ENCODE measurements around the gene CAMKK2. TPM values are rescaled to one million over a fixed set of nuclear protein-coding genes. Genes with fewer than 3 reads are reported as not detected.
"Not testable (repeated sequence)": the region's sequence is repeated elsewhere in the genome, so short reads cannot be mapped to it uniquely, and the experiment has no call there.

CAMKK2 gene
- total RNA-seq, 2 experiments from 2014 or later, result 27.0 to 29.2 TPM

DNA sequence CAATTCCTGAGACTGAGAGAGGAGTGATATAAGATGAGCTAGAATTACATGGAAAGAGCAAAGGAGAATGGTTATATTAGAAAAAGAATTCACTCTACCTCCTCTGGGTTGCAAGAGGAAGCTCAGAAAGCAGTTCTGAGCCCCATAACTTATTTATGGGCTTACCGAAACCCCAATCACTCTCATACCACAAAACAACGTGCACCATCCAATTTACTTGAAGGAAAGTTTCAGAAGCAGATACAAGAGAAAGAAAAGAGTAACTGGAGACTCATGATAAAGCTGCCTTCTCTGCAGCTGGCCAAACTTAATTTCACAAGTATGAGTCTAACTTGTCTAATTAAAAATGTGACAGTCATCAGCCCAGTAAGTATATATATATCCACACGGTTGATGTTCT lies 27.4 kb upstream of the CAMKK2 start:
- Mint-ChIP-seq H3K36me3 (peaks cover 30% of the 10 kb centered on the region), H3K27ac (no peak overlapping the region), H3K4me1 (peaks cover 9% of the 10 kb centered on the region), H3K27me3 (no peaks in the 10 kb centered on the region), H3K9me3 (no peaks in the 10 kb centered on the region), H3K4me3 (no peak overlapping the region)
- POLR2A ChIA-PET, result interaction anchor here (0.6 kb wide), 1 partner anchor 60 kb away, joined by 6 read pairs; no protein-coding TSS in a partner anchor
- ATAC-seq (ENCODE audit: low read depth) (no peak), DNase-seq (no peak)

DNA sequence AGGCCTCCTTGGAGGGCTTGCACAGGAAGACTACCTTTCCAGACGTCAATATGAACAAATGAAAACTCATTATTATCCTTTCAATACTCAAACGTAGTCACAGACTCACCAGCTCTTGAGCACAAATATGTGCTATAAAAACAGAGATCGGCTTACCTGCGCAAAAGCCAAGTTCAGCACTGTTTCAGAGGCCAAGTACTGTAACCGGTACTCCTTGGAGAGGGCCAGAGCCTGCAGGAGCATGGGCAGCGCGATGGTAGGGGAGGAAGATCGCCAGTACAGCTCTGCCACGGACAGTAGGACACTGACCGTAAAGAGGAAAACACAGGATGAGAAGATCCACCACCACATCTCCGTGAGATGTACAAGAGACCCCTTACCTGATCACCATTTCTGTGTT lies 21.6 kb upstream of the CAMKK2 start:
- Mint-ChIP-seq H3K27ac (peak overlapping the region; percentile 3), H3K27me3 (no peaks in the 10 kb centered on the region)
- POLR2A ChIA-PET, result interaction anchor here (0.6 to 1.1 kb wide), 2 partner anchors 10 to 109 kb away, joined by 3 to 5 read pairs; no protein-coding TSS in a partner anchor

DNA sequence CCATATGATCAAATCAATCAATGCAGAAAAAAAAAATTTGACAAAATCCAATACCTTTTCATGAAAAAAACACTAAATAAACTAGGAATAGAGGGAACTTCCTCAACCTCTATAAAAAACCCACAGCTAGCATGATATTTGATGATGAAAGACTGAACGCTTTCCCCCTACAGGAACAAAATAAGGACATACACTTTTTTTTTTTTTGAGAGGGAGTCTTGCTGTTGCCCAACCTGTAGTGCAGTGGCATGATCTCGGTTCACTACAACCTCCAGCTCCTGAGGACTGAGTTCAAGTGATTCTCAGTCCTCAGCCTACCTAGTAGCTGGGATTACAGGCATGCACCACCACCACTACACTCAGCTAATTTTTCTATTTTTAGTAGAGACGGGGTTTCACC lies 17.9 kb upstream of the CAMKK2 start:
- peaks cover 44% of the 10 kb centered on the region for H3K36me3 Mint-ChIP-seq

More for the DNA sequence above, 21.6 kb upstream of the CAMKK2 start:
- Mint-ChIP-seq H3K4me3 (no peak overlapping the region), H3K4me1 (peaks cover 8% of the 10 kb centered on the region), H3K9me3 (no peaks in the 10 kb centered on the region), H3K36me3 (peaks cover 31% of the 10 kb centered on the region)
- DNase-seq, result no peak
- no peak for ATAC-seq (ENCODE audit: low read depth)

DNA sequence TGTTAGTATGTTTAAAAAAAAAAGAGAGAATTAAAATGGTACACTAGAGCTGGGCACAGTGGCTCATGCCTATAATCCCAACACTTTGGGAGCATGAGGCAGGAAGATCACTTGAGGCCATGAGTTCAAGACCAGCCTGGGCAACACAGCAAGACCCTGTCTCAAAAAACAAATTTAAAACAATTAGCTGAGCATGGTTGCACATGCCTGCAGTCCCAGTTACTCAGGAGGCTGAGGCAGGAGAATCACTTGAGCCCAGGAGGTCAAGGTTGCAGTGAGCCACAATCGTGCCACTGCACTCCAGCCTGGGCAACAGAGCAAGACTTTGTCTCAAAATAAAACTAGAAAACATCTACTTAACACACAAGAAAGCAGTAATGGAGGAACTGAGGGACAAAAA lies 13.7 kb upstream of the CAMKK2 start:
- H3K4me3 Mint-ChIP-seq; POLR2A ChIA-PET; H3K9me3 Mint-ChIP-seq; H3K27ac Mint-ChIP-seq; H3K27me3 Mint-ChIP-seq; ATAC-seq (ENCODE audit: low read depth); DNase-seq: not testable (repeated sequence)
- peaks cover 32% of the 10 kb centered on the region for H3K36me3 Mint-ChIP-seq
- H3K4me1 Mint-ChIP-seq, result peaks cover 11% of the 10 kb centered on the region

More for the DNA sequence above, 17.9 kb upstream of the CAMKK2 start:
- ATAC-seq (ENCODE audit: low read depth), result no peak
- POLR2A ChIA-PET, result interaction anchor here (0.8 kb wide), 1 partner anchor 76 kb away, joined by 4 read pairs; no protein-coding TSS in a partner anchor
- Mint-ChIP-seq H3K27ac (peak overlapping the region; percentile 73), H3K4me1 (peaks cover 11% of the 10 kb centered on the region), H3K4me3 (no peak overlapping the region), H3K27me3 (no peaks in the 10 kb centered on the region), H3K9me3 (no peaks in the 10 kb centered on the region)
- DNase-seq, result no peak

DNA sequence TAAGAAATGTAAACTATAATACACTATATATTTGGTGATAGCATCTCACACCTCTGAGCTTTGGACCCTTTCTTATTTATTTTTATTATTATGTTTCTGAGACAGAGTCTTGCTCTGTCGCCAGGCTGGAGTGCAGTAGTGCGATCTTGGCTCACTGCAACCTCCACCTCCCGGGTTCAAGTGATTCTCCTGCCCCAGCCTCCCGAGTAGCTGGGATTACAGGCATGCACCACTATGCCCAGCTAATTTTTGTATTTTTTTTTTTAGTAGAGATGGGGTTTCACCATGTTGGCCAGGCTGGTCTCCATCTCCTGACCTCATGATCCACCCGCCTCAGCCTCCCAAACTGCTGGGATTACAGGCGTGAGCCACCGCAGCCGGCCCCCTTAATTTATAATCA lies 10.9 kb upstream of the CAMKK2 start:
- H3K4me1 Mint-ChIP-seq; H3K27me3 Mint-ChIP-seq; POLR2A ChIA-PET; DNase-seq; H3K4me3 Mint-ChIP-seq; H3K9me3 Mint-ChIP-seq; H3K27ac Mint-ChIP-seq; ATAC-seq (ENCODE audit: low read depth): not testable (repeated sequence)
- H3K36me3 Mint-ChIP-seq, result peaks cover 15% of the 10 kb centered on the region

DNA sequence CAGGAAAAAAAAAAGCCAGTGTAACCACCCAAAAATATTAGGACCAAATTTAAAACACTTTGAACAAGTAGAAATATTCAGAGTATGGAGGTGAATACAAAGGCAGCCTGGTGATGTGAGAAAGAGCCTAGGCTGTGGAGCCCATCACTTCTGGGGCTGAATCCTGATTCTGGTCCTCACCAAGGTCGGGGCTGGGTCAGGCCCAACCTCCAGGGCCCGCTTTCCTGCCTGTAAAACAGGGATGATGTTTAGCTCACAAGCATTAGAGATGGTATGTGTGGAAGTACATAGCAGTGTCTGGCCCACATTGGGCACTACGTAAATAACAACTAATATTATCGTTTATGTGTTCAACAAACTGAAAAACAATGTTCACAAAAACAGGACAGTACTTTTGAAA lies 7.8 kb upstream of the CAMKK2 start:
- Mint-ChIP-seq H3K36me3 (peaks cover 3% of the 10 kb centered on the region), H3K9me3 (no peaks in the 10 kb centered on the region), H3K27me3 (no peaks in the 10 kb centered on the region), H3K4me1 (peaks cover 1% of the 10 kb centered on the region), H3K4me3 (no peak overlapping the region), H3K27ac (no peak overlapping the region)
- DNase-seq (no peak), ATAC-seq (ENCODE audit: low read depth) (no peak)
- POLR2A ChIA-PET, result no interaction called here

DNA sequence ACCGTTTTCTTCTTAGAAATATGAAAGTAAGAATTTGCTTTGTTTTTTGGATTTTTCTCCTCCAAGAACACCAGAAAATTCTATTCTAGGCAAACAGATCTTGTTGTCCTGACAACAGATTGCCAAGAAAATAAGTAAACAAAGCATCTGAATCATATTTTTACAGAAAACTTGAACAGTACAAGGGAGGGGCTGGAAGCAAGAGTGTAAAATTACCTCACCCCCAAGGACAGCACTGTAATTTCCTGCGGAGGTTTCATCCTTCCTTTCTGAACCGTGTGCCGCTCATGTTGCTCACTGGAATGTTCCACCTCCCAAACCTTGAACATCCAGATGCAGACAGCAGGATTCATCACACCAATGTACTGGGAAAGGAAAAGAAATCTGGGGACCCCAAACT lies 5.4 kb upstream of the CAMKK2 start:
- POLR2A ChIA-PET, result no interaction called here
- no peak for ATAC-seq (ENCODE audit: low read depth)
- H3K36me3 Mint-ChIP-seq, result no peaks in the 10 kb centered on the region

DNA sequence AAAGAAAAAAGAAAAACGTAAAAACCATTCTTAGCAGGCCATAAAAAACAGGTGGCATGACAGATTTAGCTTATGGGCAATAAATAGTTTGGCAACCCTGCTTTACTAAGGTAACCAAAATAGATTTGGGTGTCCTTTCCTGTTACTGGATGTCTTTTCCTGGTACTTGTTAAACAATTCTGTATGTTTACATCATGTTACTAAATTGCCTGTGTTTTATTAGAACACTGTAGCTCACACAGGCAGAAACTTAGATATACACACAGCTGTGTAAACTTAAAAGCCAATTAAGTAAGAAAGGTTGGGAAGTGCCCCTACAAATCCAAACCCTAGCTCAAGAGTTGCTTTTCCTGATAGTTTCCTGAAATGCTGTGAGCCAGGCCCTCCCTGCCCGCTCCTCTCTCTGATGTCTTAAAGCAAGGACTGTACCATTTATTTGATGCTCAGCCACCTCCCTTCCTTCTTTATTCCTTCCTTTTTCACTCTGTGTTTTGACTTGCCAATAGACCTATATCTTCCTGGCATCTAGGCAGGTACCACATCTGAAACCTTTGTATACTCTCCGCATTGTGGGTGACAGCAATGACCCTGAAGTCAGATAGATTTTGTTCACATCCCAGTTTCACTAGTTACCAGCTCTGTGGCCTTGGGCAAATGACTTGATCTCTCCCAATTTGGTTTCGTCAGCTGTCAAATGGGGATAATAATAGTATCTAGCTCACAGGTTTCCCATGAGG lies 3.7 kb upstream of the CAMKK2 start:
- peaks cover 9% of the 10 kb centered on the region for H3K4me1 Mint-ChIP-seq
- POLR2A ChIA-PET, result interaction anchor here (0.5 to 1.6 kb wide), 2 partner anchors 60 to 323 kb away, joined by 3 to 4 read pairs; no protein-coding TSS in a partner anchor
- DNase-seq (no peak), ATAC-seq (ENCODE audit: low read depth) (no peak)
- H3K27ac Mint-ChIP-seq, result no peak overlapping the region
- no peaks in the 10 kb centered on the region for H3K36me3 Mint-ChIP-seq
- no peaks in the 10 kb centered on the region for H3K9me3 Mint-ChIP-seq
- H3K4me3 Mint-ChIP-seq, result no peak overlapping the region
- H3K27me3 Mint-ChIP-seq, result peaks cover 2% of the 10 kb centered on the region

More for the DNA sequence above, 5.4 kb upstream of the CAMKK2 start:
- peaks cover 6% of the 10 kb centered on the region for H3K4me1 Mint-ChIP-seq
- H3K27ac Mint-ChIP-seq, result no peak overlapping the region
- H3K4me3 Mint-ChIP-seq, result no peak overlapping the region
- peaks cover 2% of the 10 kb centered on the region for H3K27me3 Mint-ChIP-seq
- no peaks in the 10 kb centered on the region for H3K9me3 Mint-ChIP-seq
- no peak for DNase-seq

DNA sequence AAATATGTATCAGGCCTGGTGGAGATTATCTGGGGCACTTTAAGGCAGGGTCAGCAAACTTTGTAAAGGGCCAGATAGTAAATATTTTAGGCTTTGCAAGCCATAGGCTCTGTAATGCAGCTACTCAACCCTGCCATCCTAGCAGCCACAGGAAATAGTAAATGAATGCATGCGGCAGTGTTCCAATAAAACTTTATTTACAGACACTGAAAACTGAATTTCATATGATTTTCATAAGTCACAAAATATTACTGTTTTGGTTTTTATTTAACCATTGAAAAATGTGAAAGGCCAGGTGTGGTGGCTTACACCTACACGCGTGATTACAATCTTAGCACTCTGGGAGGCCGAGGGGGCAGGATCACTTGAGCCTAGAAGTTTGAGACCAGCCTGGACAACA lies 3.2 kb upstream of the CAMKK2 start:
- DNase-seq (no peak), ATAC-seq (ENCODE audit: low read depth) (no peak)
- no peak overlapping the region for H3K27ac Mint-ChIP-seq
- no peak overlapping the region for H3K4me3 Mint-ChIP-seq
- no peaks in the 10 kb centered on the region for H3K36me3 Mint-ChIP-seq
- POLR2A ChIA-PET, result interaction anchor here (1.6 kb wide), 1 partner anchor 59 kb away, joined by 3 read pairs; no protein-coding TSS in a partner anchor
- H3K4me1 Mint-ChIP-seq, result peaks cover 11% of the 10 kb centered on the region
- no peaks in the 10 kb centered on the region for H3K9me3 Mint-ChIP-seq
- peaks cover 2% of the 10 kb centered on the region for H3K27me3 Mint-ChIP-seq

DNA sequence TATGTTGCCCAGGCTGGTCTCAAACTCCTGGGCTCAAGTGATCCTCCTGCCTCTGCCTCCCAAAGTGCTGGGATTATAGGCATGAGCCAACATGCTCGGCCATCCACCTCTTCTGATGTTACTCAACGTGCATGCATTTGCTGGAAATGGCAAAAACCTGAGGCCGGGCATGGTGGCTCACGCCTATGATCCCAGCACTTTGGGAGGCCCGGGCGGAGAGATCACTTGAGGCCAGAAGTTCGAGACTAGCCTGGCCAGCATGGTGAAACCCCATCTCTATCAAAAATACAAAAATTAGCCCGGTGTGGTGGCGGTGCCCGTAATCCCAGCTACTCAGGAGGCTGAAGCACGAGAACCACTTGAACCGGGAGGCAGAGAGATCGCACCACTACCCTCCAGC lies 1.9 kb upstream of the CAMKK2 start:
- DNase-seq; H3K27me3 Mint-ChIP-seq; POLR2A ChIA-PET; H3K36me3 Mint-ChIP-seq; ATAC-seq (ENCODE audit: low read depth); H3K27ac Mint-ChIP-seq; H3K9me3 Mint-ChIP-seq: not testable (repeated sequence)
- H3K4me3 Mint-ChIP-seq, result peak overlapping the region; percentile 37
- peaks cover 13% of the 10 kb centered on the region for H3K4me1 Mint-ChIP-seq

DNA sequence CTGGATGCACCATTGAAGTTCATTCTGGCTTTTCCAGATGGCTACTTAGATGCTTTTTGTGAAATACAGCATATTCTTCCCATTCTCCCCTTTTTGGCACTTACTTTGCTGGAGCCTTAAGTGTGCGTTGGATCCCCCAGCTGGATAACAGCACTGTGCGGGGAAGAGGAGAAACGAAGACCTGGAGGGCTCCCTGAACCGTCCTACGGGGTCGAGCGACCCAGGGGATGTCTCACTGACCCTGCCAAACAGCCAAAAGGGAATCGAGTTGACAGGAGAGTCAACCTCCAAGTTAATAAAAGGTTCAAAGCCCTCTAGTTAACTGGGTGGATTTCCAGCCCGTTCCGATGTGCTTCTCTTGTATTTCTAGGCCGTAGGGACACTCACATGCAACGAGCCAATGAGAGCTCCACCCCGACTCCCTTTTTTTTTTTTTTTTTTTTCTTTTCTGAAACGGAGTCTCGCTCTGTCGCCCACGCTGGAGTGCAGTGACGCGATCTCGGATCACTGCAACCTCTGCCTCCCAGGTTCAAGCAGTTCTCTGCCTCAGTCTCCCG lies 1.0 kb upstream of the CAMKK2 start:
- Mint-ChIP-seq H3K4me3 (peak overlapping the region; percentile 91), H3K9me3 (no peaks in the 10 kb centered on the region), H3K27ac (peak overlapping the region; percentile 80), H3K36me3 (no peaks in the 10 kb centered on the region), H3K27me3 (peaks cover 2% of the 10 kb centered on the region), H3K4me1 (peaks cover 15% of the 10 kb centered on the region)
- no peak for ATAC-seq (ENCODE audit: low read depth)
- POLR2A ChIA-PET, result interaction anchor here (0.6 to 3.0 kb wide), 5 partner anchors 19 to 156 kb away, joined by 3 to 16 read pairs (median 4); no protein-coding TSS in a partner anchor
- DNase-seq, result no peak

DNA sequence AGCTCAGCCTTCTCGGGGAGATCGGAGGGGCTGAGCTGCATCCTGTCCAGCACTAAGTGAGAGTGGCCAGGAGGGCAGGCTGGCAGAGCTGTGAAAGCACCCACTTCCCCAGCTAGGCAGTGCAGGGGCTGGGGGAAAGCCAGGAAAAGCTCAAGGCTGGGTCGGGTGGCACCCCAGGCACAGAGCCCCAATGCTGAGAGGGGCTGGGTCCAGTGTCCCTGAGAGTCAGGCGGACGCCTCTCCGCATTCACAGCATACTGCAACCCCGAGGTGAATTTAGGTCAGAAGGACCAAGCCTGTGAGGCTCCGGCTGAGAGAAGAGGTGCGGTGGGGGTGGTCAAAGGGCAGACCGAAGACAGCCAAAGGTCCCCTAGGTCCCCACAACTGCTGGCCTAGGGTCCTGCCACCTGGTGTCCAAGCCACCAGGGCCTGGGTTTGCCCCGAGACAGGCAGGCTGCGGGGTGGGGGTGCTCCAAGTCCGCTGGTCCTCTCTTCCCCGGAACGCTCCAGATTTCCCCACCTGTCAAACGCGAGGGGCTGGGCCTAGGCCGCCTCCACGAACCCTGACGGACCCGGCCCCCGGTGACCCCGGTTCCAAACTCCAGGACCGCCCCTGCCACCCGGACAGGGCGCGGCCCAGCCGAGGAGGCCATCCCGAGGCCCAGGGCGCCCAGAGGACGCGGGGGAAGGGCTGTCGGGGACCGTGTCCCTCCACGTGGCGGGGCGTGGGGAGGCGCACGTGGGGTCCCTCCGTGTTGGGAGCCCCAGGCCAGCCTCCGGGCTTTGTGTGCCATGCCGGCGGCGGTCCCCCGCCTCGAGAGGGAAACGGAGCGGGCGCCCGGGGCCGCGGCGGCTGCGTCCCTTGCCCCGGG lies 527 bp downstream of the CAMKK2 start:
- Mint-ChIP-seq H3K9me3 (no peaks in the 10 kb centered on the region), H3K36me3 (peaks cover 6% of the 10 kb centered on the region), H3K27ac (peak overlapping the region; percentile 85), H3K4me1 (peaks cover 18% of the 10 kb centered on the region), H3K27me3 (peaks cover 2% of the 10 kb centered on the region), H3K4me3 (peak overlapping the region; percentile 89)
- ATAC-seq (ENCODE audit: low read depth) (peak; percentile 19), DNase-seq (no peak)
- POLR2A ChIA-PET, result interaction anchor here (0.6 to 3.0 kb wide), 8 partner anchors 10 to 294 kb away, joined by 3 to 16 read pairs (median 4); partner anchors contain the start of gene RNF34
